HEK293 (cell line): ENCODE measurements around the gene LIMK2.

Experiments used
- BCL11B ChIP-seq: fragments of 450-650 bp; formaldehyde crosslinking; IDR thresholded peaks from 2 replicates; pipeline ENCODE4 v1.5.1; 2016; ENCODE audit warnings: low read depth, missing biosample characterization, missing genetic modification characterization
- KLF1 ChIP-seq: fragments of 450-650 bp; formaldehyde crosslinking; IDR thresholded peaks from 2 replicates; pipeline ENCODE4 v1.5.1; 2016; ENCODE audit warnings: missing biosample characterization, missing genetic modification characterization
- KLF16 ChIP-seq: fragments of 450-650 bp; formaldehyde crosslinking; IDR thresholded peaks from 2 replicates; pipeline ENCODE4 v1.5.1; 2017; ENCODE audit warnings: missing biosample characterization, missing genetic modification characterization
- MEIS1 ChIP-seq: sonication (generic); formaldehyde crosslinking; IDR thresholded peaks from 2 replicates; pipeline ENCODE4 v1.8.1; 2022; ENCODE audit warnings: missing genetic modification reagents, mild to moderate bottlenecking, borderline replicate concordance
- SETDB1 ChIP-seq: IDR thresholded peaks from one replicate; pipeline ENCODE4 v1.6.1; 2017; ENCODE audit warnings: mild to moderate bottlenecking, low read length, moderate library complexity, mixed read lengths; ENCODE audit not compliant: insufficient read length
- SP2 ChIP-seq: fragments of 450-650 bp; formaldehyde crosslinking; IDR thresholded peaks from 2 replicates; pipeline ENCODE4 v1.5.1; 2016; ENCODE audit warnings: missing biosample characterization, missing genetic modification characterization
- ZBTB8A ChIP-seq: fragments of 450-650 bp; formaldehyde crosslinking; IDR thresholded peaks from 2 replicates; pipeline ENCODE4 v1.5.1; 2016; ENCODE audit warnings: missing biosample characterization, missing genetic modification characterization
- ZFP69B ChIP-seq: fragments of 450-650 bp; formaldehyde crosslinking; IDR thresholded peaks from 2 replicates; pipeline ENCODE4 v1.5.1; 2016; ENCODE audit warnings: missing biosample characterization, missing genetic modification characterization
- ZNF169 ChIP-seq: fragments of 450-650 bp; formaldehyde crosslinking; IDR thresholded peaks from 2 replicates; pipeline ENCODE4 v1.5.1; 2016; ENCODE audit warnings: missing biosample characterization, missing genetic modification characterization
- ZNF350 ChIP-seq: fragments of 450-650 bp; formaldehyde crosslinking; IDR thresholded peaks from 2 replicates; pipeline ENCODE4 v1.5.0; 2017; ENCODE audit warnings: missing biosample characterization, mild to moderate bottlenecking, missing genetic modification characterization
- ZNF596 ChIP-seq: fragments of 450-650 bp; IDR thresholded peaks from 2 replicates; pipeline ENCODE4 v1.5.0; 2018; ENCODE audit warnings: missing biosample characterization, mild to moderate bottlenecking, missing genetic modification characterization, moderate library complexity
- TF ChIP-seq, protein P1 (sequence below): fragments of 450-650 bp; formaldehyde crosslinking; IDR thresholded peaks from 2 replicates; pipeline ENCODE4 v1.5.1; 2016; ENCODE audit warnings: missing biosample characterization, missing genetic modification characterization
- TF ChIP-seq, protein P2 (sequence below): fragments of 450-650 bp; formaldehyde crosslinking; IDR thresholded peaks from 2 replicates; pipeline ENCODE4 v1.5.1; 2016; ENCODE audit warnings: missing biosample characterization, missing genetic modification characterization

DNA sequence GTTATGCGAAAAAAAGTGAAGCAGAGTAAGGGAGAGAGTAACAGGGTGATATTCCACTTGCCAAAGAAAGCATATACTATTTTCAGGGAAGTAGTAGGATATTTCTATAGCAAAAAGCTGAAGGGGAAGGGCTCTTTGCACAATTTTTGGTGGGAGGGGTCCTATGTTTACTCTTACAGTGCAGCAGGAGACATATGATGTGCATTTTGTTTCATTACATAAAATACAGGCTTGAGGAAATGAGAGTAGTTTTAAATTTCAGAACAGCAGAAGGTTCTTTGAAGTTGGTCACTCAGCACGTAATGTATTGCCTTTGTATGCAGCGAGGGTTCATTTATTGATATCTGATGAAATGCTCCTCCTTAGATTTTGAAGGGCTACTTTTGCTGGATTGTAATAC, 83.3 kb downstream of the LIMK2 start:
- no peak for TF ChIP-seq SP2 (tag by site-specific recombination)
- TF ChIP-seq BCL11B = no peak
- TF ChIP-seq ZFP69B (tag by site-specific recombination) = no peak
- TF ChIP-seq, protein P1, sequence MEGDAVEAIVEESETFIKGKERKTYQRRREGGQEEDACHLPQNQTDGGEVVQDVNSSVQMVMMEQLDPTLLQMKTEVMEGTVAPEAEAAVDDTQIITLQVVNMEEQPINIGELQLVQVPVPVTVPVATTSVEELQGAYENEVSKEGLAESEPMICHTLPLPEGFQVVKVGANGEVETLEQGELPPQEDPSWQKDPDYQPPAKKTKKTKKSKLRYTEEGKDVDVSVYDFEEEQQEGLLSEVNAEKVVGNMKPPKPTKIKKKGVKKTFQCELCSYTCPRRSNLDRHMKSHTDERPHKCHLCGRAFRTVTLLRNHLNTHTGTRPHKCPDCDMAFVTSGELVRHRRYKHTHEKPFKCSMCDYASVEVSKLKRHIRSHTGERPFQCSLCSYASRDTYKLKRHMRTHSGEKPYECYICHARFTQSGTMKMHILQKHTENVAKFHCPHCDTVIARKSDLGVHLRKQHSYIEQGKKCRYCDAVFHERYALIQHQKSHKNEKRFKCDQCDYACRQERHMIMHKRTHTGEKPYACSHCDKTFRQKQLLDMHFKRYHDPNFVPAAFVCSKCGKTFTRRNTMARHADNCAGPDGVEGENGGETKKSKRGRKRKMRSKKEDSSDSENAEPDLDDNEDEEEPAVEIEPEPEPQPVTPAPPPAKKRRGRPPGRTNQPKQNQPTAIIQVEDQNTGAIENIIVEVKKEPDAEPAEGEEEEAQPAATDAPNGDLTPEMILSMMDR (tag by site-specific recombination) = no peak
- TF ChIP-seq ZNF596 (tag by site-specific recombination) = no peak
- TF ChIP-seq, protein P2, sequence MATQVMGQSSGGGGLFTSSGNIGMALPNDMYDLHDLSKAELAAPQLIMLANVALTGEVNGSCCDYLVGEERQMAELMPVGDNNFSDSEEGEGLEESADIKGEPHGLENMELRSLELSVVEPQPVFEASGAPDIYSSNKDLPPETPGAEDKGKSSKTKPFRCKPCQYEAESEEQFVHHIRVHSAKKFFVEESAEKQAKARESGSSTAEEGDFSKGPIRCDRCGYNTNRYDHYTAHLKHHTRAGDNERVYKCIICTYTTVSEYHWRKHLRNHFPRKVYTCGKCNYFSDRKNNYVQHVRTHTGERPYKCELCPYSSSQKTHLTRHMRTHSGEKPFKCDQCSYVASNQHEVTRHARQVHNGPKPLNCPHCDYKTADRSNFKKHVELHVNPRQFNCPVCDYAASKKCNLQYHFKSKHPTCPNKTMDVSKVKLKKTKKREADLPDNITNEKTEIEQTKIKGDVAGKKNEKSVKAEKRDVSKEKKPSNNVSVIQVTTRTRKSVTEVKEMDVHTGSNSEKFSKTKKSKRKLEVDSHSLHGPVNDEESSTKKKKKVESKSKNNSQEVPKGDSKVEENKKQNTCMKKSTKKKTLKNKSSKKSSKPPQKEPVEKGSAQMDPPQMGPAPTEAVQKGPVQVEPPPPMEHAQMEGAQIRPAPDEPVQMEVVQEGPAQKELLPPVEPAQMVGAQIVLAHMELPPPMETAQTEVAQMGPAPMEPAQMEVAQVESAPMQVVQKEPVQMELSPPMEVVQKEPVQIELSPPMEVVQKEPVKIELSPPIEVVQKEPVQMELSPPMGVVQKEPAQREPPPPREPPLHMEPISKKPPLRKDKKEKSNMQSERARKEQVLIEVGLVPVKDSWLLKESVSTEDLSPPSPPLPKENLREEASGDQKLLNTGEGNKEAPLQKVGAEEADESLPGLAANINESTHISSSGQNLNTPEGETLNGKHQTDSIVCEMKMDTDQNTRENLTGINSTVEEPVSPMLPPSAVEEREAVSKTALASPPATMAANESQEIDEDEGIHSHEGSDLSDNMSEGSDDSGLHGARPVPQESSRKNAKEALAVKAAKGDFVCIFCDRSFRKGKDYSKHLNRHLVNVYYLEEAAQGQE (tag by site-specific recombination) = no peak
- TF ChIP-seq MEIS1 (CRISPR knock-in tag) = no peak
- no peak for TF ChIP-seq ZBTB8A
- no peak for TF ChIP-seq ZNF350 (tag by site-specific recombination)
- no peak for TF ChIP-seq KLF1
- TF ChIP-seq SETDB1 = no peak
- TF ChIP-seq KLF16 (tag by site-specific recombination) = no peak
- no peak for TF ChIP-seq ZNF169 (tag by site-specific recombination)
